Activated T-cell treated with anti-CD3 and anti-CD28 coated beads, Interleukin-2, amount 50 U/mL, for 72 hours (primary cell): ENCODE data around the gene HIF1A. TPM values are rescaled to one million over a fixed set of nuclear protein-coding genes. Genes with fewer than 3 reads are reported as not detected.
A peak's percentile ranks its signal among the peaks of the same experiment; 100 is the strongest.

Source experiments
- ATAC-seq, 2 donors: fragments of 150-1000 bp; cut with Tn5 transposase; replicated peaks in 1 of 2; 2 replicates each; pipeline ENCODE4 v1.10.0; 2021; ENCODE audit warnings: moderate library complexity in 2 of 2, mild to moderate bottlenecking in 1 of 2
- DNase-seq, 2 donors: peaks; one replicate each; pipeline ENCODE4 v3.0.0; 2021 to 2022; ENCODE audit warnings: mixed read lengths in 1 of 2
- H3K27ac Mint-ChIP-seq: one replicate; pipeline ENCODE4 v1.8.0; 2022; ENCODE audit warnings: mild to moderate bottlenecking, moderate library complexity, mixed read lengths
- H3K27me3 Mint-ChIP-seq: one replicate; pipeline ENCODE4 v1.8.0; 2022; ENCODE audit warnings: low read depth, mixed read lengths
- H3K36me3 Mint-ChIP-seq, 2 donors: one replicate each; pipeline ENCODE4 v1.8.0; 2022; ENCODE audit warnings: mixed read lengths in 2 of 2, mild to moderate bottlenecking in 1 of 2; ENCODE audit not compliant: insufficient read depth in 2 of 2
- H3K4me1 Mint-ChIP-seq: one replicate; pipeline ENCODE4 v1.8.0; 2022; ENCODE audit warnings: low read depth, mixed read lengths
- H3K4me3 Mint-ChIP-seq, 2 donors: one replicate each; pipeline ENCODE4 v1.8.0; 2022; ENCODE audit warnings: mild to moderate bottlenecking in 2 of 2, mixed read lengths in 2 of 2, moderate library complexity in 2 of 2
- H3K9me3 Mint-ChIP-seq, 2 donors: one replicate each; pipeline ENCODE4 v1.8.0; 2022; ENCODE audit warnings: mixed read lengths in 2 of 2
- total RNA-seq, 2 donors: library from RNA; stranded (reverse); gene quantifications; one replicate each; pipeline ENCODE4 v1.2.3, GENCODE V29; 2022

The HIF1A gene
- total RNA-seq, 2 donors from 2014 or later: 283 to 343 TPM

GRCh38 chr14:61690039-61690438 lies 5.3 kb upstream of the HIF1A start:
- H3K27ac Mint-ChIP-seq: no peak overlapping the region
- ATAC-seq: no peak
- no peaks in the 10 kb centered on the region for H3K27me3 Mint-ChIP-seq
- no peak overlapping the region for H3K4me3 Mint-ChIP-seq
- peaks cover 4 to 7% of the 10 kb centered on the region in 2 donors for H3K36me3 Mint-ChIP-seq
- peaks cover 0 to 4% of the 10 kb centered on the region in 2 donors for H3K9me3 Mint-ChIP-seq
- no peak for DNase-seq
- H3K4me1 Mint-ChIP-seq: peaks cover 50% of the 10 kb centered on the region

GRCh38 chr14:61690982-61691381 lies 4.3 kb upstream of the HIF1A start:
- Mint-ChIP-seq H3K4me1 (peaks cover 45% of the 10 kb centered on the region), H3K9me3 (peaks cover 0 to 4% of the 10 kb centered on the region in 2 donors), H3K4me3 (peak overlapping the region; percentile 61 to 62), H3K27me3 (no peaks in the 10 kb centered on the region), H3K36me3 (peaks cover 4 to 7% of the 10 kb centered on the region in 2 donors), H3K27ac (peak overlapping the region; percentile 59)
- no peak for DNase-seq
- no peak for ATAC-seq

- ATAC-seq (no peak), DNase-seq (no peak)
- Mint-ChIP-seq H3K27ac (peak overlapping the region; percentile 21), H3K4me3 (peak overlapping the region; percentile 61 to 62), H3K9me3 (peaks cover 0 to 4% of the 10 kb centered on the region in 2 donors), H3K36me3 (peaks cover 8 to 12% of the 10 kb centered on the region in 2 donors), H3K27me3 (no peaks in the 10 kb centered on the region), H3K4me1 (peaks cover 45% of the 10 kb centered on the region)
Observed at GRCh38 chr14:61691495-61691894, 3.8 kb upstream of the HIF1A start.

- ATAC-seq (no peak), DNase-seq (no peak)
- Mint-ChIP-seq H3K27ac (peak overlapping the region; percentile 81), H3K4me3 (peak overlapping the region; percentile 94 to 97), H3K4me1 (peaks cover 45% of the 10 kb centered on the region), H3K36me3 (peaks cover 17 to 33% of the 10 kb centered on the region in 2 donors), H3K9me3 (peaks cover 0 to 2% of the 10 kb centered on the region in 2 donors), H3K27me3 (no peaks in the 10 kb centered on the region)
Observed at GRCh38 chr14:61694039-61694438, 1.3 kb upstream of the HIF1A start.

- H3K27me3 Mint-ChIP-seq: no peaks in the 10 kb centered on the region
- H3K4me1 Mint-ChIP-seq: peaks cover 47% of the 10 kb centered on the region
- peak overlapping the region; percentile 94 to 97 for H3K4me3 Mint-ChIP-seq
- ATAC-seq (peak; percentile 20 to 22), DNase-seq (peak; percentile 65 to 69)
- H3K27ac Mint-ChIP-seq: peak overlapping the region; percentile 93
- peaks cover 24 to 42% of the 10 kb centered on the region in 2 donors for H3K36me3 Mint-ChIP-seq
- H3K9me3 Mint-ChIP-seq: no peaks in the 10 kb centered on the region
Observed at GRCh38 chr14:61695695-61696527, 598 bp downstream of the HIF1A start.

- Mint-ChIP-seq H3K9me3 (no peaks in the 10 kb centered on the region), H3K36me3 (peaks cover 24 to 43% of the 10 kb centered on the region in 2 donors), H3K27me3 (no peaks in the 10 kb centered on the region), H3K4me1 (peaks cover 47% of the 10 kb centered on the region), H3K4me3 (peak overlapping the region; percentile 94 to 97), H3K27ac (peak overlapping the region; percentile 93)
- no peak for DNase-seq
- ATAC-seq: no peak
Observed at GRCh38 chr14:61696753-61697318, 1.5 kb downstream of the HIF1A start.

GRCh38 chr14:61698206-61698980 lies 3.1 kb downstream of the HIF1A start:
- peak overlapping the region; percentile 93 for H3K27ac Mint-ChIP-seq
- H3K36me3 Mint-ChIP-seq: peaks cover 24 to 47% of the 10 kb centered on the region in 2 donors
- peak overlapping the region; percentile 94 to 97 for H3K4me3 Mint-ChIP-seq
- H3K9me3 Mint-ChIP-seq: no peaks in the 10 kb centered on the region
- H3K27me3 Mint-ChIP-seq: no peaks in the 10 kb centered on the region
- peaks cover 47% of the 10 kb centered on the region for H3K4me1 Mint-ChIP-seq
- ATAC-seq (no peak), DNase-seq (no peak)

- peaks cover 50% of the 10 kb centered on the region for H3K4me1 Mint-ChIP-seq
- peaks cover 24 to 47% of the 10 kb centered on the region in 2 donors for H3K36me3 Mint-ChIP-seq
- ATAC-seq (no peak), DNase-seq (no peak)
- no peaks in the 10 kb centered on the region for H3K27me3 Mint-ChIP-seq
- H3K9me3 Mint-ChIP-seq: no peaks in the 10 kb centered on the region
- peak overlapping the region; percentile 94 to 97 for H3K4me3 Mint-ChIP-seq
- H3K27ac Mint-ChIP-seq: peak overlapping the region; percentile 93
Observed at GRCh38 chr14:61699027-61699426, 3.7 kb downstream of the HIF1A start.

GRCh38 chr14:61700104-61700886 lies 5.0 kb downstream of the HIF1A start:
- H3K4me3 Mint-ChIP-seq: peak overlapping the region; percentile 94 to 97
- H3K4me1 Mint-ChIP-seq: peaks cover 53% of the 10 kb centered on the region
- H3K36me3 Mint-ChIP-seq: peaks cover 24 to 47% of the 10 kb centered on the region in 2 donors
- H3K9me3 Mint-ChIP-seq: no peaks in the 10 kb centered on the region
- peak overlapping the region; percentile 30 for H3K27ac Mint-ChIP-seq
- ATAC-seq: no peak
- H3K27me3 Mint-ChIP-seq: no peaks in the 10 kb centered on the region
- DNase-seq: no peak

GRCh38 chr14:61701946-61702345 lies 6.6 kb downstream of the HIF1A start:
- Mint-ChIP-seq H3K27ac (peak overlapping the region; percentile 68), H3K4me3 (peak overlapping the region; percentile 82 to 97), H3K9me3 (no peaks in the 10 kb centered on the region), H3K36me3 (peaks cover 18 to 42% of the 10 kb centered on the region in 2 donors), H3K27me3 (no peaks in the 10 kb centered on the region), H3K4me1 (peaks cover 69% of the 10 kb centered on the region)
- ATAC-seq (no peak), DNase-seq (no peak)

- ATAC-seq (peak; percentile 78 to 82), DNase-seq (no peak)
- H3K4me1 Mint-ChIP-seq: peaks cover 79% of the 10 kb centered on the region
- no peaks in the 10 kb centered on the region for H3K27me3 Mint-ChIP-seq
- peak overlapping the region; percentile 93 to 97 for H3K4me3 Mint-ChIP-seq
- no peaks in the 10 kb centered on the region for H3K9me3 Mint-ChIP-seq
- peak overlapping the region; percentile 98 for H3K27ac Mint-ChIP-seq
- peaks cover 13 to 31% of the 10 kb centered on the region in 2 donors for H3K36me3 Mint-ChIP-seq
Observed at GRCh38 chr14:61703342-61704129, 8.2 kb downstream of the HIF1A start.

- Mint-ChIP-seq H3K9me3 (no peaks in the 10 kb centered on the region), H3K4me1 (peaks cover 89% of the 10 kb centered on the region), H3K4me3 (peak overlapping the region; percentile 93 to 97), H3K27me3 (no peaks in the 10 kb centered on the region), H3K36me3 (peaks cover 7 to 23% of the 10 kb centered on the region in 2 donors), H3K27ac (peak overlapping the region; percentile 88)
- DNase-seq (no peak), ATAC-seq (no peak)
Observed at GRCh38 chr14:61704554-61704953, 9.2 kb downstream of the HIF1A start.
